Heart right ventricle (tissue), 16 donors: ENCODE results near the gene NKD1. TPM values are rescaled to one million over a fixed set of nuclear protein-coding genes. Genes with fewer than 3 reads are reported as not detected.

Experiments used
- ATAC-seq, 8 donors: fragments of 200-7000 bp; cut with Tn5 transposase; one replicate each; pipeline ENCODE4 v1.9.1; 2020; ENCODE audit warnings: mild to moderate bottlenecking in 8 of 8, moderate library complexity in 8 of 8, moderate number of reproducible peaks in 1 of 8
- DNase-seq, 2 donors: peaks; one replicate each; pipeline ENCODE4 v3.0.0-alpha.2; 2020
- H3K27ac ChIP-seq, 10 donors: fragments of 200-600 bp; sonication (generic) in 2 of 10; one replicate each; pipeline versions ENCODE4 v1.5.0 to v1.8.0; 2020 to 2022; ENCODE audit warnings: mild to moderate bottlenecking in 3 of 10
- H3K27me3 ChIP-seq, 7 donors: fragments of 200-600 bp; one replicate each; pipeline ENCODE4 v1.8.0; 2021 to 2022; ENCODE audit warnings: mild to moderate bottlenecking in 2 of 7
- H3K36me3 ChIP-seq, 9 donors: fragments of 200-600 bp; sonication (generic) in 1 of 9; one replicate each; pipeline versions ENCODE4 v1.5.0 to v1.8.0; 2020 to 2022; ENCODE audit warnings: mild to moderate bottlenecking in 2 of 9
- H3K4me1 ChIP-seq, 9 donors: fragments of 200-600 bp; sonication (generic) in 1 of 9; one replicate each; pipeline versions ENCODE4 v1.5.0 to v1.8.0; 2020 to 2022; ENCODE audit warnings: mild to moderate bottlenecking in 4 of 9
- H3K4me3 ChIP-seq, 10 donors: fragments of 200-600 bp; sonication (generic) in 2 of 10; one replicate each; pipeline versions ENCODE4 v1.5.0 to v1.8.0; 2020 to 2022; ENCODE audit warnings: mild to moderate bottlenecking in 7 of 10, moderate library complexity in 2 of 10
- H3K9me3 ChIP-seq, 11 donors: fragments of 200-600 bp in 10 of 11; sonication (generic) in 2 of 11; one replicate each; pipeline versions ENCODE4 v1.5.0 to v1.8.0; 2013 to 2022; ENCODE audit warnings: mild to moderate bottlenecking in 2 of 11, control low read depth in 1 of 11, moderate library complexity in 1 of 11
- WGBS, 2 donors: extraction: QIAGEN DNeasy Blood & Tissue Kit; methylation state at CpG; one replicate each; pipeline ENCODE4 v1.1.7; 2013; ENCODE audit warnings: inconsistent platforms in 1 of 2; 5-methylcytosine and 5-hydroxymethylcytosine counted together
- intact Hi-C, 10 donors: fragments of 100-400 bp; cut with DNase I; formaldehyde crosslinking; loops; one replicate each; pipeline versions ENCODE4 v1.11.1 to v1.14.2; 2022
- polyA plus RNA-seq, 2 donors: library from polyadenylated mRNA; stranded (reverse); fragments of 200-250 nt; gene quantifications; one replicate each; pipeline ENCODE4 v1.2.3, GENCODE V29; 2013
- total RNA-seq, 10 donors: library from RNA; stranded (reverse); fragmentation: NEBNext Ultra II Directional in 3 of 10; extraction: Animal tissue kit (Norgen Biotek cat#: 25700) in 3 of 10; gene quantifications; one replicate each; pipeline versions ENCODE4 v1.2.1 to v1.2.4, GENCODE V29; 2021 to 2023
- TF ChIP-seq, protein P1 (sequence below), 9 donors: fragments of 200-600 bp; sonication (generic) in 2 of 9; IDR thresholded peaks; one replicate each; pipeline versions ENCODE4 v1.5.0 to v1.8.0; 2021 to 2022; ENCODE audit warnings: antibody characterized with exemption in 9 of 9, mild to moderate bottlenecking in 5 of 9, moderate library complexity in 1 of 9
- donor health status: Arrhythmogenic right ventricular cardiomyopathy.
- donor health status: ischemic (EF 13 %, LVEDD 7.1; RV severe dilation, severe dysfunction).
- donor health status: healthy with polysubstance abuse.
- donor health status: DM: no; HTN: yes; CAD: no.
- donor health status: DM: no; HTN: no; CAD: no.
- donor health status: ischemic (EF 25% LVEDD 6.9; RV normal size, moderate dysfunction).
- donor health status: ischemic (EF 25% LVEDD 5.7; RV mildly dilated, moderate dysfunction).
- donor health status: healthy.
- donor health status: DM: yes; HTN: yes; CAD: no.
- donor health status: Ischemic cardiomyopathy.
- donor health status: ischemic (EF 35%, LVEDD 5.7; RV mildly dilated, moderate dysfunction).
- donor health status: nonischemic (EF 11% LVEDD 7.7; RV severe dilation, severe dysfunction).
- donor health status: DM: yes; HTN: yes; CAD: no.
- donor health status: PGD.
- donor health status: ischemic (EF 29% LVEDD 5.4; RV normal size, mild dysfunction).
- donor health status: nonischemic (EF 23%, LVEDD 6.1; RV moderate dilation, normal function).

NKD1 gene
- total and polyA plus RNA-seq, 12 donors: 0.22 to 1.1 (median 0.42) TPM

DNA sequence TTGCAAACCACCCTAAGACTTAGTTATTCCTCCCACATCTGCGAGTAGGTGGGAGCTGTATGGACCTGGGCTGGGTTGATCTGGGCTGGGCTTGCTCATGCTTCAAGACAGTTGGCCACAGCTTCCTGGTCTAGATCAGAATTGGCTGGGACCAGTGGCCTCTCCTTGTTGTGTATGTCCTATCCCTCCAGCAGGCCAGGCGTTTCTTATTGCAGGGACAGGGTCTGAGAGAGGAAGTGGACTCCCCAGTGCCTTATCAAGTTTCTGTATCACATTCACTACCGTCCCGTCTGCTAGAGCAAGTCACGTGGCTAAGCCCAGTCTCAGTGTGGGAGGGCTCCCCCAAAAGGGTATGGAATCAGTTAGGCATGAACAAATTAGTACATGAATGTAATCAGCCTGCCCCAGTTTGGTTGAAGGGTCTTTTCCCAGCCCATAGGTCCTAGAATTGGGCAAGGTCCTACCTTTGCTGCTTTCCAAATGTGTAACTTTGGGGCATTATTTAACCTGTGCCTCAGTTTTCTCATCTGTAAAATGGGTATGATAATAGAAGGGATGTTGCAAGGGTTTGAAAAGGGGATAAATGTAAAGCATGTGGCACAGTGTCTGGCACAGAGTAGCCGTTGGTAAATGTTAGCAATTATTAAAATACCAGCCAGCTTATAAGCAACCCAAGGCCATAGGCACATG lies 36.0 kb downstream of the NKD1 start:
- 49 to 51% methylated on average over 6 of the region's 6 CpGs for WGBS, 2 donors
- ATAC-seq (no peak), DNase-seq (no peak)
- H3K9me3 ChIP-seq: no peaks in the 10 kb centered on the region
- TF ChIP-seq, protein P1, sequence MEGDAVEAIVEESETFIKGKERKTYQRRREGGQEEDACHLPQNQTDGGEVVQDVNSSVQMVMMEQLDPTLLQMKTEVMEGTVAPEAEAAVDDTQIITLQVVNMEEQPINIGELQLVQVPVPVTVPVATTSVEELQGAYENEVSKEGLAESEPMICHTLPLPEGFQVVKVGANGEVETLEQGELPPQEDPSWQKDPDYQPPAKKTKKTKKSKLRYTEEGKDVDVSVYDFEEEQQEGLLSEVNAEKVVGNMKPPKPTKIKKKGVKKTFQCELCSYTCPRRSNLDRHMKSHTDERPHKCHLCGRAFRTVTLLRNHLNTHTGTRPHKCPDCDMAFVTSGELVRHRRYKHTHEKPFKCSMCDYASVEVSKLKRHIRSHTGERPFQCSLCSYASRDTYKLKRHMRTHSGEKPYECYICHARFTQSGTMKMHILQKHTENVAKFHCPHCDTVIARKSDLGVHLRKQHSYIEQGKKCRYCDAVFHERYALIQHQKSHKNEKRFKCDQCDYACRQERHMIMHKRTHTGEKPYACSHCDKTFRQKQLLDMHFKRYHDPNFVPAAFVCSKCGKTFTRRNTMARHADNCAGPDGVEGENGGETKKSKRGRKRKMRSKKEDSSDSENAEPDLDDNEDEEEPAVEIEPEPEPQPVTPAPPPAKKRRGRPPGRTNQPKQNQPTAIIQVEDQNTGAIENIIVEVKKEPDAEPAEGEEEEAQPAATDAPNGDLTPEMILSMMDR (IDR thresholded peaks at IDR 0.05): no peak
- H3K4me3 ChIP-seq: no peak overlapping the region
- peaks cover 0 to 2% (median 0%) of the 10 kb centered on the region in 7 donors for H3K27me3 ChIP-seq
- no peak overlapping the region for H3K27ac ChIP-seq
- H3K4me1 ChIP-seq: peaks cover 0 to 30% (median 5%) of the 10 kb centered on the region in 9 donors
- intact Hi-C loops: no loop called here
- H3K36me3 ChIP-seq: no peaks in the 10 kb centered on the region

DNA sequence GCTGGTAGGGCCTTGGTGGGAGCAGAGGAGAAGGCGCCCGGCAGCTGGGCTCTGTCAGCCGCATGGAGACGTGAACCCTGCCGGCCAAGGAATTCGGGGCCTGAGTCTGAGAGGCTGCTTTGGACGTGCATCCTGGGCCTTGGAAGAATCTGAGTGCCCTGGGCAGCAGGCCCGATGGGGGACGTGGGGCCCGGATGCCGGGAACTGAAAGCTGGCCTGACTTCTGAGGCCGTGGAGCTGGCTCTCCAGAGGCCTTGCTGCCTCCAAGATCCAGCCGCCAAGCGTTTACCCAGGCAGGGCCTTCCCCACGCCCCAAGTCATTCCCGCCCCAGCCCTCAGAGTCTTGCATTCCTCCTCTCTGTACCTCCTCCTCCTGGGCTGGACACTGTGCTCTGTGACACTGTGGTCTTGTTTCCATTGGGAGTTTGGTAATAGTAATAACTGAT lies 37.2 kb downstream of the NKD1 start:
- DNase-seq: peak; percentile 29 to 77
- H3K9me3 ChIP-seq: no peaks in the 10 kb centered on the region
- peak; percentile 53 to 85 (median 78) for ATAC-seq
- H3K27ac ChIP-seq: peak overlapping the region in 5 of 10 donors; percentile 2 to 53 (median 25)
- peaks cover 0 to 2% (median 0%) of the 10 kb centered on the region in 7 donors for H3K27me3 ChIP-seq
- H3K4me1 ChIP-seq: peaks cover 0 to 28% (median 5%) of the 10 kb centered on the region in 9 donors
- H3K36me3 ChIP-seq: no peaks in the 10 kb centered on the region
- WGBS, 2 donors: 59 to 69% methylated on average over 16 of the region's 16 CpGs
- intact Hi-C loops: no loop called here
- TF ChIP-seq, protein P1 (IDR thresholded peaks at IDR 0.05): no peak
- H3K4me3 ChIP-seq: no peak overlapping the region

DNA sequence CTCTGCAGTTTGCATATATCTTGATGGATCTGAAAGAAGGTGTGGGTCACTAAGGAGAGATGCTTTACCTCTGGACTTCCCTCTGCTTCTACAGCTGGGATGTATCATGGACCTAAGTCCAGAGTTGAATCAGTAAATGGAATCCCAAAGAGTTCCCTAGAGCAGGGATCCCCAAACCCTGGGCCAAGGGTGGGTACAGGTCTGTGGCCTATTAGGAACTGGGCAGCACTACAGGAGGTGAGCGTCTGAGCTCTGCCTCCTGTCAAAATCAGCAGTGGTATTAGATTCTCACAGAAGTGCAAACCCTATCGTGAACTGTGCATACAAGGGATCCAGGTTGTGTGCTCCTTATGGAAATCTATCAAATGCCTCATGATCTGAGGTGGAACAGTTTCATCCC lies 39.3 kb downstream of the NKD1 start:
- Histone ChIP-seq H3K4me3 (no peak overlapping the region), H3K27me3 (peaks cover 0 to 2% (median 0%) of the 10 kb centered on the region in 7 donors), H3K4me1 (peaks cover 0 to 39% (median 16%) of the 10 kb centered on the region in 9 donors), H3K27ac (no peak overlapping the region), H3K9me3 (no peaks in the 10 kb centered on the region), H3K36me3 (no peaks in the 10 kb centered on the region)
- WGBS, 2 donors: 95% methylated on average over 2 of the region's 2 CpGs
- ATAC-seq (no peak), DNase-seq (no peak)
- TF ChIP-seq, protein P1 (IDR thresholded peaks at IDR 0.05): no peak
- intact Hi-C loops: no loop called here

DNA sequence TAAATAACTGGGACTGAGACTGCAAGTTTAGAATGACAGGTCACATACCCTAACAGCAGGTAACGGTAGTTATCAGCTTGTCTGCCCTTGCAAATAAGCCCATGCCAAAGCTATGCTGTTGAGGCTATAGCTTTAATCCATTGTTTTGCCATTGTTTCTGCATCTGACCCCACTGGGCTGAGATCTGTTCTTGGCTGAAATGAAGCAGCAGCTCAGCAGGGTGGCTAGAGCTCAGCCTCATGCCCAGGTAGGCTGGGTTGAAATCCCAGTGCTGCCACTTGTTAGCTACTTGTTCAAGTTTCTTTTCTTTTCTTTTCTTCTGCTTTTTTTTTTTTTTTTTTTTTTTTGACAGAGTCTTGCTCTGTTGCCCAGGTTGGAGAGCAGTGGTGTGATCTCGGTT lies 40.1 kb downstream of the NKD1 start:
- peaks cover 0 to 40% (median 16%) of the 10 kb centered on the region in 9 donors for H3K4me1 ChIP-seq
- TF ChIP-seq, protein P1 (IDR thresholded peaks at IDR 0.05): no peak
- DNase-seq (no peak), ATAC-seq (no peak)
- peak overlapping the region in 1 of 10 donors; percentile 87 for H3K27ac ChIP-seq
- no peaks in the 10 kb centered on the region for H3K36me3 ChIP-seq
- intact Hi-C loops: no loop called here
- peaks cover 0 to 2% (median 0%) of the 10 kb centered on the region in 7 donors for H3K27me3 ChIP-seq
- 88 to 95% methylated on average over 2 of the region's 2 CpGs for WGBS, 2 donors
- H3K4me3 ChIP-seq: no peak overlapping the region
- no peaks in the 10 kb centered on the region for H3K9me3 ChIP-seq
